ENCODE measurements around the gene DOK4.
"Not testable (repeated sequence)": the region's sequence is repeated elsewhere in the genome, so short reads cannot be mapped to it uniquely, and the experiment has no call there.

Gene DOK4

DNA sequence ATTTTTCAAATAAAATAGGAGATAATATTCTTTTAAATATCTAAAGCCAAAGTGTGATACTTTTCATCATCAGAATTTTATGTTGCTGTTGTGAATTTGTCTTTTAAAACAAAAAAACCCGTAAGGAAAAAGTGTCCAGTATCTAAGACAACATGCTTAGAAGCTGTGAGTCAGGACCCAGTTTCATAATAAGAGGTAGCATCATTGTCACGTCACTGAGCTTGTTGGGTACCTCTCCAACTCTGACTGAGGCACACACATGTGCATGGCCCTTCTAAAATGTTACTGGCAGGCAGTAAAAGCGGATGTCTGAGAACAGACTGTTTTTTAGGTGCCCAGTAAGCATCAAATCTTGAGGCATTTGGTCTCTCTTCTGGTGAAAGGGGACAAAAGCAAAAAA, 41.6 kb downstream of the DOK4 start:
- Histone ChIP-seq H3K79me1 (replicated peaks; ENCODE audit: low read length, poor library complexity, severe bottlenecking) (peaks cover 36% of the 10 kb centered on the region), H3K36me3 (ENCODE audit: control insufficient read depth in 1 of 2, insufficient read depth in 2 of 2, low read depth in 1 of 2, low read length in 2 of 2) (peaks cover 7 to 15% of the 10 kb centered on the region in 2 experiments), H3K4ac (ENCODE audit: low read depth in 1 of 2, low read length in 2 of 2) (no peak overlapping the region), H3K9ac (ENCODE audit: low read length) (peak overlapping the region; percentile 65), H2AK5ac (ENCODE audit: low read length, severe bottlenecking) (no peak overlapping the region), H3K18ac (ENCODE audit: low read depth in 1 of 2, low read length in 2 of 2) (no peak overlapping the region), H3K4me3 (ENCODE audit: insufficient read depth in 1 of 2, low read depth in 1 of 2, low read length in 2 of 2) (no peak overlapping the region), H2BK5ac (ENCODE audit: low read depth, low read length, poor library complexity, severe bottlenecking) (no peak overlapping the region), H3K14ac (ENCODE audit: low read length in 2 of 2) (no peak overlapping the region), H3K9me3 (ENCODE audit: control insufficient read depth, low read length) (peaks cover 3% of the 10 kb centered on the region), H2BK120ac (ENCODE audit: low read depth, low read length) (no peak overlapping the region), H3K4me2 (ENCODE audit: low read length, poor library complexity, severe bottlenecking) (no peak overlapping the region), H3K4me1 (ENCODE audit: control insufficient read depth, insufficient read depth, low read depth, low read length) (peaks cover 5% of the 10 kb centered on the region), H2BK12ac (ENCODE audit: low read length in 2 of 2) (no peak overlapping the region), H4K91ac (ENCODE audit: low read length) (no peak overlapping the region), H4K8ac (ENCODE audit: low read length) (no peak overlapping the region), H2BK15ac (ENCODE audit: low read depth, poor library complexity, severe bottlenecking) (no peak overlapping the region), H2AFZ (ENCODE audit: low read depth, low read length) (no peak overlapping the region), H3K27ac (ENCODE audit: low read length, poor library complexity, severe bottlenecking) (no peak overlapping the region), H3K27me3 (ENCODE audit: control insufficient read depth in 1 of 2, insufficient read depth in 1 of 2, low read length in 2 of 2) (no peaks in the 10 kb centered on the region), H3K23ac (ENCODE audit: low read length in 2 of 2) (no peak overlapping the region)
- 92% methylated on average over 3 of the region's 3 CpGs for WGBS
- peak; percentile 17 for DNase-seq

DNA sequence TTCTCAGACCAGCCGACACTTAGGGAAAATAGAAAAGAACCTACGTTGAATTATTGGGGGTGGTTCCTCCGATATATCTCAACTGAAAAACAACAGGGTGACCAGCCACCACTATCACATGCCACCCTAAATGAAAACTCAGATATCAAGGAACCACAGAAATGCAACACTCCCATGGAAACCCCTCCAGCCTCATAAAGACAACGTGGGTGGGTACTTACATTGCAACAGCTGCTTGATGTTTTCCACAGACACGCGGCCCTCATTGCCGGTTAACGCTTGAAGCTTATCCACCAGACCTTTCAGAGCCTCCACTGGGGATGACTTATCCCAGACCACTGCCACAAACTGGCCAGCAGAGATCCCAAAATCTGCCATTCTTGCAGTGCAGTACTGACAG, 45.7 kb downstream of the DOK4 start:
- not testable (repeated sequence) for H2BK120ac ChIP-seq (ENCODE audit: low read depth, low read length); H4K91ac ChIP-seq (ENCODE audit: low read length); H3K4me2 ChIP-seq (ENCODE audit: low read length, poor library complexity, severe bottlenecking); H2BK12ac ChIP-seq (ENCODE audit: low read length in 2 of 2); H3K9ac ChIP-seq (ENCODE audit: low read length); H2AK5ac ChIP-seq (ENCODE audit: low read length, severe bottlenecking); H2BK15ac ChIP-seq (ENCODE audit: low read depth, poor library complexity, severe bottlenecking); H2BK5ac ChIP-seq (ENCODE audit: low read depth, low read length, poor library complexity, severe bottlenecking); H3K4me1 ChIP-seq (ENCODE audit: control insufficient read depth, insufficient read depth, low read depth, low read length); H2AFZ ChIP-seq (ENCODE audit: low read depth, low read length); H3K27me3 ChIP-seq (ENCODE audit: control insufficient read depth in 1 of 2, insufficient read depth in 1 of 2, low read length in 2 of 2); H3K9me3 ChIP-seq (ENCODE audit: control insufficient read depth, low read length); H3K4me3 ChIP-seq (ENCODE audit: insufficient read depth in 1 of 2, low read depth in 1 of 2, low read length in 2 of 2); H3K23ac ChIP-seq (ENCODE audit: low read length in 2 of 2); H4K8ac ChIP-seq (ENCODE audit: low read length); H3K14ac ChIP-seq (ENCODE audit: low read length in 2 of 2); H3K4ac ChIP-seq (ENCODE audit: low read depth in 1 of 2, low read length in 2 of 2); H3K18ac ChIP-seq (ENCODE audit: low read depth in 1 of 2, low read length in 2 of 2); H3K27ac ChIP-seq (ENCODE audit: low read length, poor library complexity, severe bottlenecking); DNase-seq
- WGBS = 98% methylated on average over 8 of the region's 8 CpGs
- peaks cover 35% of the 10 kb centered on the region for H3K79me1 ChIP-seq (replicated peaks; ENCODE audit: low read length, poor library complexity, severe bottlenecking)
- H3K36me3 ChIP-seq (ENCODE audit: control insufficient read depth in 1 of 2, insufficient read depth in 2 of 2, low read depth in 1 of 2, low read length in 2 of 2) = peaks cover 21 to 48% of the 10 kb centered on the region in 2 experiments

- not testable (repeated sequence) for H3K4me3 ChIP-seq (ENCODE audit: insufficient read depth in 1 of 2, low read depth in 1 of 2, low read length in 2 of 2)
These were observed 46.3 kb downstream of the DOK4 start for GRCh38 chr16:57439947-57440346.

DNA sequence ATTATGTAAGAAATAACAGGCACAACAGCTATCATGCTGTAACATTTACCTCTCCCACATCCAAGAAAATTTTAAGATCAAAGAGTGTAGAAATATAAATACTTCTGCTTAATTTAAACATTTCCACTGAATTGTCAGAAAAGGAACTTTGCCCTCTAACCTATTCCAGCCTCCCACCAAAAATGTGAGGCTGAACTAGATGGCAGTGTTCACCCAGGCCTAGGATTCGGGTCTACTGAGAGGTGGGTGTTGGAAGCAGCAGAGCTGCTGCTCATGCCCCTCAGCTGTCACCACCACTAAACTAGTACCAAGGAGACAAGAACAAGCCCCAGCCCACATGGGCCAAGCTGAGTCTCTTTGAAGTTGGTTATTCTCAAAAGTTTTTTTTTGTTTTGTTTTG, 50.5 kb downstream of the DOK4 start:
- no peak overlapping the region for H3K23ac ChIP-seq (ENCODE audit: low read length in 2 of 2)
- H3K4me2 ChIP-seq (ENCODE audit: low read length, poor library complexity, severe bottlenecking) = no peak overlapping the region
- H3K36me3 ChIP-seq (ENCODE audit: control insufficient read depth in 1 of 2, insufficient read depth in 2 of 2, low read depth in 1 of 2, low read length in 2 of 2) = peaks cover 52 to 85% of the 10 kb centered on the region in 2 experiments
- DNase-seq = no peak
- H3K27ac ChIP-seq (ENCODE audit: low read length, poor library complexity, severe bottlenecking) = no peak overlapping the region
- H2BK15ac ChIP-seq (ENCODE audit: low read depth, poor library complexity, severe bottlenecking) = no peak overlapping the region
- peaks cover 3% of the 10 kb centered on the region for H3K9me3 ChIP-seq (ENCODE audit: control insufficient read depth, low read length)
- H3K4ac ChIP-seq (ENCODE audit: low read depth in 1 of 2, low read length in 2 of 2) = no peak overlapping the region
- H3K79me1 ChIP-seq (replicated peaks; ENCODE audit: low read length, poor library complexity, severe bottlenecking) = peaks cover 20% of the 10 kb centered on the region
- no peak overlapping the region for H2AK5ac ChIP-seq (ENCODE audit: low read length, severe bottlenecking)
- no peaks in the 10 kb centered on the region for H3K27me3 ChIP-seq (ENCODE audit: control insufficient read depth in 1 of 2, insufficient read depth in 1 of 2, low read length in 2 of 2)
- H3K9ac ChIP-seq (ENCODE audit: low read length) = no peak overlapping the region
- H3K4me1 ChIP-seq (ENCODE audit: control insufficient read depth, insufficient read depth, low read depth, low read length) = no peaks in the 10 kb centered on the region
- H3K14ac ChIP-seq (ENCODE audit: low read length in 2 of 2) = no peak overlapping the region
- H2BK12ac ChIP-seq (ENCODE audit: low read length in 2 of 2) = no peak overlapping the region
- H2AFZ ChIP-seq (ENCODE audit: low read depth, low read length) = no peak overlapping the region
- H2BK5ac ChIP-seq (ENCODE audit: low read depth, low read length, poor library complexity, severe bottlenecking) = no peak overlapping the region
- H3K18ac ChIP-seq (ENCODE audit: low read depth in 1 of 2, low read length in 2 of 2) = no peak overlapping the region
- no peak overlapping the region for H4K8ac ChIP-seq (ENCODE audit: low read length)
- WGBS = 100% methylated on average over 1 of the region's 1 CpG
- H3K4me3 ChIP-seq (ENCODE audit: insufficient read depth in 1 of 2, low read depth in 1 of 2, low read length in 2 of 2) = no peak overlapping the region
- H4K91ac ChIP-seq (ENCODE audit: low read length) = no peak overlapping the region
- H2BK120ac ChIP-seq (ENCODE audit: low read depth, low read length) = no peak overlapping the region

More at GRCh38 chr16:57439947-57440346, 46.3 kb downstream of the DOK4 start:
- not testable (repeated sequence) for H3K23ac ChIP-seq (ENCODE audit: low read length in 2 of 2); H3K27me3 ChIP-seq (ENCODE audit: control insufficient read depth in 1 of 2, insufficient read depth in 1 of 2, low read length in 2 of 2); H3K4me1 ChIP-seq (ENCODE audit: control insufficient read depth, insufficient read depth, low read depth, low read length); H3K9ac ChIP-seq (ENCODE audit: low read length); H3K4ac ChIP-seq (ENCODE audit: low read depth in 1 of 2, low read length in 2 of 2); H2AK5ac ChIP-seq (ENCODE audit: low read length, severe bottlenecking); H3K27ac ChIP-seq (ENCODE audit: low read length, poor library complexity, severe bottlenecking); H3K9me3 ChIP-seq (ENCODE audit: control insufficient read depth, low read length); H3K4me2 ChIP-seq (ENCODE audit: low read length, poor library complexity, severe bottlenecking); H4K8ac ChIP-seq (ENCODE audit: low read length); H4K91ac ChIP-seq (ENCODE audit: low read length); H2BK120ac ChIP-seq (ENCODE audit: low read depth, low read length); H2AFZ ChIP-seq (ENCODE audit: low read depth, low read length); H2BK5ac ChIP-seq (ENCODE audit: low read depth, low read length, poor library complexity, severe bottlenecking); DNase-seq; H3K14ac ChIP-seq (ENCODE audit: low read length in 2 of 2); H2BK12ac ChIP-seq (ENCODE audit: low read length in 2 of 2); H3K18ac ChIP-seq (ENCODE audit: low read depth in 1 of 2, low read length in 2 of 2); H2BK15ac ChIP-seq (ENCODE audit: low read depth, poor library complexity, severe bottlenecking)
- WGBS = over 99% methylated on average over 7 of the region's 8 CpGs
- Histone ChIP-seq H3K36me3 (ENCODE audit: control insufficient read depth in 1 of 2, insufficient read depth in 2 of 2, low read depth in 1 of 2, low read length in 2 of 2) (peaks cover 26 to 54% of the 10 kb centered on the region in 2 experiments), H3K79me1 (replicated peaks; ENCODE audit: low read length, poor library complexity, severe bottlenecking) (peaks cover 33% of the 10 kb centered on the region)
